NCI-H1105 treated with DMSO at 0.1 percent for 48 hours (cell line): ENCODE results near the gene CACNA2D3.

Experiments
- DNase-seq: peaks from one replicate; lab custom pipeline; 2025; lab: John Stamatoyannopoulos, UW

The CACNA2D3 gene

DNA sequence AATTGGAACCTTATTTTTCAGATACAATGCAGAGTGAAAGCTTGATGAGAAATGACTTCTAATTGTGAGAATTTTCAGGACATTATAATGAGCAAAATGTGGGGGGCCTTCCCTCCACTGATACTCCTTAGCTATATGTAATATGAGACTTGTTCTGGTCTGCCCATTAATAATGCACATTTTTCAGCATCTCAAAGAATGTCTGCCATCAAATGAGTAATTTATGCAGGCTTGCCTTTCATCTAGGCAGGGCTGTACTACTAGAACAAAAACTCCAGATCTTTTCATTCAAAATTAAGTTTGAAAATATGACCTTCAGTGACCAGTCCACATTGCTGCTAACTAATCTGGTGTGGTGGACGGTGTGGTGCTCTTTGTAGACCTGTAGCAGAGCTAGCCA lies 678.1 kb downstream of the CACNA2D3 start:
- no peak for DNase-seq

DNA sequence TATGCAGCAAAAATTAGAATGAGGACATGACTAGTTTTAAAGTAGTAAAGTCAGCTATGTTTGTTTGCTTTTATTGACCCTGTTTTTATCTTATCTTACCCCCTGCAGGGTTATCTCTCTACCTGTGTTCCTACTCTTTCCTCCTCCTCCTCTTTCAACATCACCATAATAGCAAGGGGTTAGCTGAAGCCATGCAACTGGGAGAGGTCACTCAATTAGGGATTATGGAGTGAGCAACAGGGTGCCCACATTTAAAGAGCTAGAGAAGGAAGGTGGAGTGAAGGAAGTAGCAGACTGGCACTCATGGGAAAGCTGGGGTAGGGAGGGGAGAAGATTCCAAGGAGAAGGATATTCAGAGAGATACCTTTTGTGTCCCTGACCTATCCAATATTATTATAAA lies 679.6 kb downstream of the CACNA2D3 start:
- DNase-seq = no peak

DNA sequence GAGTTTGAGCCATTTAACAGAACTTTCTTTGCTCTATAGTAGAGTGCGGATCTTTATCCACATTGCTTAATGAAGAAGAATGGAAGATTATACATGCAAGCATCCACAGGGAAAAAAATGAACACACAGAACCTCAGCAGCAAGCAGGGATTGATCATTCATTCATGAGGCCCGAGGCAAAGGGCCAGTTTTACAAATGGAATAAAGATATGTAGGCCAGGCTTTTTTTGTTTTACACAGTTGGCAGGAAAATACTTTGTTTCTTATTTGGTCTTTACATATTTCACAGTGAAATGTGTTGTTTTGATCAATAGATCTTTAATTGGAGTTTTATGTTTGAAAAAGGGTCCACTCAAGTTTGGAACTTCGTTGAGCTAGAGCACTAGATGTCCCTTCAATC lies 688.0 kb downstream of the CACNA2D3 start:
- DNase-seq = no peak

DNA sequence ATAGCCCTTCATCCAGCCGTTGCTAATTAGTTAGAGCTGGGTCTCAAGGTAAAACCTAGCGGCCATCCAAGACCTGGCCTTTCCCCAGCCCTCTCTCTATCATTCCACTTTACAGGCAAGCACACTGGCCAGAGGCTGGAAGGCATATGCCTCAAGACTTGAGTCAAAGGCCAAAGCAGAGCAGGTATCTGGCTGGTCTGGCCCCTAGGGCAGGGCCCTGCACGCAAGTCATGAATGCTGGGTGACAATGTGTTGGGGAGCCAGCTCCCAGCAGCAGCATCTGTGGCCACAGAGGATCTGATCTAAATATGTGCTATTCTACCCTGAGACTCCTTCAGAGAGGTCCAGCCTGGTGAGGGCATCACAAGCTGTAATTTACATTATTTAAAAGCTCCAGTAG lies 691.9 kb downstream of the CACNA2D3 start:
- no peak for DNase-seq

DNA sequence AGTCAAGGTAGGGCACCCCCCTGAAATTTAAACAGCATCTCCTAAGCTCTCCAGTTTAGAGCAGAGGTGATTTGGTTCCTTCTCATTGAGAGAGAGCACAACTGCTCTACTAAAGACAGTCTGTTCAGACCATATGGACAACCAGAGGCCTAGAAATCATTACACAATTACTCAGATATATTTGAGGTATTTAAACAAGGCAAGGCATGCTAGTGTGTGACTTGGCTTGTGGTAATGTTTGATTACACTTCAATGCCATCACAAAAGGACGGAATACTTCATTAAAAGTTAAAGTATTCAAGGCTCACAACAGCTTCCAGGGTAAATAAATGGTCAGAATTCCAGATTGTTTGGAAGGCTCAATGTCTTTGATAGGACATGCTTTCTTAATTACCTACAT lies 695.3 kb downstream of the CACNA2D3 start:
- no peak for DNase-seq

DNA sequence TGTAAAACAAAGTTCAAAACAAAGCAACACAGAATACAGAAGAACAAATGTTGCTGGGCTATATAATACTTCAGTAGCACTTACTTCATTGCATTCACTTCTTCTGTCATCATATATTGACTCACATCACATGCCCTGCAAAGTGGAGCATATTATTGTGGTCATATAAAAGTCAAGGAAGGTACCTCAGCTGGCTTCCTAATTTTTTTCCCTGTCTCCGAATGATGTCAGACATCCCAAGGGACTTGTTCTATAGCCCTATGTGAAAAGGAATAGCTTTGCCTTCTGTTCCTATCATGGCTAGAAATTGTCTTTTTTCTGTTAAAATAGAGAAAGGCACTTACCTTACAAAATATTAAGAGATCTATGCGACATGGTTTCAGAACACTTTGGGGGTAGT lies 696.1 kb downstream of the CACNA2D3 start:
- DNase-seq = no peak

DNA sequence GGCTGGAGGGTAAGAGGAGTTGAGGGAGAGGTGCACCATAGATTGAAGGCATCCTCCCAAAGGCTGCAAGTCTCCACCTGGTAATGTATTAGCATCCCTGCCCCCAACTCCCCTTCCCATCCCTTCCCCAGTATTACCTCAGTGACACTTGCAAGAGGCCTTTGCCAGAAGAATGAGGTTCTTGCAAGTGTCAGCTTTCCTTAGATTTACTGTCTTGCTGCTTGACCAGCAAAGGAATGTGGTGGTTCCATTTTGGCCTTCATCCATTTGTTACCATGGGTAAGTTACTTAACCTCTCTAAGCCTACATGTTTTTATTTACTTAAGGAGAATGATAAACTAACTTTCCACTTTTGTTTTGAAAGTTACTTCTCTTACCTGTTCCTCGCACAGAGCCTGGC lies 696.6 kb downstream of the CACNA2D3 start:
- DNase-seq = no peak

DNA sequence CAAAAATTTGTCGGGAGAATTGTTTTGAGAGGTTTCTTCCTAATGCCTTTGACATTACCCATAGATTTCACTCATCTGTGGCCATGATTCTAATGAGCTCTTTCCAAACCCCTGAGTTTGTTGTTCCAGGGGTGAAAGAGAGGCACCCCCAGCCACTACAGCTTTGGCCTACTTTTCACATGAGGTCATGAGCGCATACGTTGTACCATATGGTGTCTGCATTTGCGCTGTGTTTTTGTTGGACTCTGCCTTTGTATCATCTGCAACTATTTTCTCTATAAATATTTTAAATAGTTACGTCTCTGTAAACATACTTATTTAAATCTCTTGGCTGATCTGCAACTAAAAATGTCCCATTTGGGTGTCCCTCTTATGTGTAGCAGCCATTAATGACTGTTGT lies 697.6 kb downstream of the CACNA2D3 start:
- no peak for DNase-seq

DNA sequence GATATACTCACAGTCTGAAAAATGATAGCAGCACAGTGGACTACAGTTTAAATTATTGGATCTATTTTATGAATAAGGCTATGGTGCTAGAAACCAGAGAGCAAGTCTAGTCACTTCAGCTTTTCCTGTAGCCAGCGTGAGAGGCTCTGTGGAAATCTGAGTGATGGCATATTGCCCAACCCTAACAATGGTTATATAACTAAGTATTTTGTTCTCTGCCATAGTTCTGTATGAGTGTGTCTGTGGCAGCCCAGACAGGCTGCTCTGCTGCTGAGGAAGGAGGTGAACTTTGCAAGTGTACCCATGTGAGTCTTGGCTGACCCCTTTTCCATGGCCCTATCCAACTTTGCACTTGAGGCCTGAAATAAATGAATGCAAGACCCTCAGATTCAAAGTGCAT lies 699.9 kb downstream of the CACNA2D3 start:
- peak; percentile 17 for DNase-seq

DNA sequence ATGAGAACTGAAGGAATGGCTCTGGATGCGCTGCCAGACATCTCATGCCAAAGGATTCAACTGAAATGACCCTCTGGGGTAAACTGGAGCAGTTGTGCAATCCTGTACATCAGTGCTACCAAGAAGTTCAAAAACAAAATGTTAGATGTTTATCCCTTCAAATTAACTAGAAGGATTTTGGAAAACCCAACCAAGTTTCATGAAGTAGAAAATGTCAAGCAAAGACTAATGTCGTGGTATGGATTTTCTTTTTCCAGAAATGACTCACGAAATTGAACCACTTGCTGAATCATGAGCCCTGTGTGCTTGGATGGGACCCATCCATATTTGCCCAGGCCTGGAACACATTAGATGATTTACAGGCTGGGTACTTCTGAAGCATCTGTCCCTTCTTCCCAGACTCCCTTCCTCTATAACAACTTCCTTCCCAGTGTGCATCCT lies 703.9 kb downstream of the CACNA2D3 start:
- no peak for DNase-seq

DNA sequence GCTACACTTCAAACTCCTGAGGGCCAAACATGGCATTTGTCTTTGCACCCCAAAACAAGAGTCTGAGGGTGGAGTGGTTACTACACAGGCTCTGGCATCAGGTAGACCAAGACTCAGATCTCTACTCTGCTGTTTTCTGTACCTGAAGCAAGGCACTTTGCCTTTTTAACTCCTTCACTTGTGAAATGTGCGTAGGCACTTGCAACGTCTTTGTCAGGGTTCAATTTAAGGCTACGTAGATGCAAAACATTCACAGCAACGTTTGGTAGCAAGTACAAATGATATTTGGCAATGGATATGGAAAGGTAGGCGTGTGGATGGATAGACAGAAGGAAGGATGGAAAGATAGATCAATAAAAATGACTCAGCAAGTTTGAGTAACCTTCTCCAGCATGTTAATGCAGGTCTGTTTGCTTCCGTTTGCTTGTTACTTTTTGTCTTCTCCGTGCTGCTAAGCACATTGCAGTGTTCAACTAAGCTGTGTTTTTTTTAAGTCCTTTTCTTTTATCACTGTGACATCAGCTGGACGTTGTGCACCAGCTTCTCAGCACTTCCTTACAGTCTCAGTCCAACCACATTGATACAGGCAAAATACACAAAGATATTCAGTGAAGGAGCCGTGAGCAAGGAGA lies 704.8 kb downstream of the CACNA2D3 start:
- DNase-seq = no peak

DNA sequence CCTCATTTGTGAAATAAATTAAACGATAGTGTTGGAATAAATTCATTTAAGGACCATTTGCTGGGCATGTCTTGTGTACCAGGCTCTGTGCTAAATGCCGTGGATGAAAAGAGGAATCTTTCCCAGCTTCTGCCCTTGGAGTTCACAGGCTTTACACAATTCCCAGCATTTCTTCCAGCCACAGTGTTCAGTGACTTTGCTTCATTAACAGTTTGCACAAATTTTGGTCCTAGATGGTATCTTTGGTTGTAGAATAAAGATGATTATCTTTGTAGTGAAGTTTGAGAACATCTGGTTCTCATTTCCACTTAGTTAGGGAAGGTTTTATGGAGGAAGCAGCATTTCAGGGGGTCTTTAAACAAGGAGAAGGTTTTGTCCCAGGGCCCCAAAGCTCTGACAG lies 705.4 kb downstream of the CACNA2D3 start:
- DNase-seq = no peak

DNA sequence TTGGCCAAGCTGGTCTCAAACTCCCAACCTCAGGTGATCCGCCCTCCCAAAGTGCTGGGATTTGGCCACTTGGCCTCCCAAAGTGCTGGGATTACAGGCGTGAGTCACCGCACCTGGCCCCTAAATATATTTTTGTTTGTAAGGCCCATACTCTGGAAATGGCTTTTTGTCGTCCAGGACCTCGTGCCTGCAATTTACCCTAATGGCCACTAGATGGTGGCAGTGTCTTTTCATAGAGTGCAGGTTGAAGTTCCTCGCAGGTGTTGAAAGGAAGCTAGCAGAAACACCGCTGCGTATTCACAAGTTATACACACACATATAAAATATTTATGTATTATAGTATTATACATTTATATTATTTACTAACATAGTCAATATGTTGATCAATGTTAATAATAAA lies 708.3 kb downstream of the CACNA2D3 start:
- no peak for DNase-seq

DNA sequence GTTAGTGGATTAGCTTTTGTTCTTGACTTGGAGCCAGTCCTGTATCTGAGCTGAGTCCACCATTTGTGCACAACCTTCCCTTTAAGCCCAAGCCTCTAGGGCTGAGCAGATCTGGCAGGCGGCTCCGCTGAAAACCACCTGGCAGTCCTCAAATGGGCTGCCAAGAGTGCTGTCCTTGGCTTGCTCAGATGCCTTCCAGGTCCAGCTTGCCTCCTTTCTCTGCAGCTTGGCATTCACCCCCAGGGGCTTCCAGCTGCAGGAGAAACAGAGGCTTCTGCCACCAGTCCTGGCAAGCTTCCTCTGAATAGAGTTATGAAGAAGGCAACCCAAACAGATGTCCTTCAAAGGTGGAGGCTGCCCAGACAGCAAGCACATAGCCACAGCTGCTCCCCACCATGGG lies 708.8 kb downstream of the CACNA2D3 start:
- no peak for DNase-seq

DNA sequence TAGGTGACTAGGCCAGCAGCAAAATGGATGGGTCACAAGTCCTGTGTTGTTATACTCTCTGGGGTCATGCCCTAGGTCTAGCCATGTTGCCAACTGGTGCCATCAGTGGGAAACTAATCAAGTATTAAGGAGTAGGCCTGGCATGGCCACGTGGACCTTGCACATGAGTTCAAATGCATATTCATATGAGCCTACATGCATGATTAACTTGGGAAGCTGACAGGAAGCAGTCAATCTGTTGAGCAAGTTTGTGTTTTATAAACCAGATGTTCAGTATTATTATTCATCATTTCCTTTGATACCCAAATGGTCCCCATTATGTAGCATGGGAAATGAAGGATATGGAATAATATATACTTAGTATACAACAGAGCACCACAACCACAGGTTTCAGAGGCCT lies 710.5 kb downstream of the CACNA2D3 start:
- DNase-seq = no peak

DNA sequence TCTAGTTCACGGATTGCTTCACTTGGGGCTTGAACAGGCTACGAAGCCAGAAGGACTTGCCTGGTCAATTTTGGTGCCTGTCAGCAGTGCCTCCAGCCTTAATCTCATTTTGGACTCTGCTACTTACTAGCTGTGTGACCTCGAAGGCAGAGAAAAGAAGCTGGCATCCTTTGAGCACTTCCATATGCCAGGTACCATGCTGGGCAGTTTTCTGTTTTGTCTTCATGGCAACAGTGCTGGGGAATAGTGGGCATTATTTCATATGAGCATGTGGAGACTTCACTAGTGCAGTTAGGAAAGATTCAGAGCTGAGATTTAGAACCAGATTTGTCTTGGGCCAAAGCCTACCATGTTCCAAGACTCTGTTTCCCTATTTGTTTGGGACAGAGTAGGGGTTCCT lies 713.3 kb downstream of the CACNA2D3 start:
- no peak for DNase-seq

DNA sequence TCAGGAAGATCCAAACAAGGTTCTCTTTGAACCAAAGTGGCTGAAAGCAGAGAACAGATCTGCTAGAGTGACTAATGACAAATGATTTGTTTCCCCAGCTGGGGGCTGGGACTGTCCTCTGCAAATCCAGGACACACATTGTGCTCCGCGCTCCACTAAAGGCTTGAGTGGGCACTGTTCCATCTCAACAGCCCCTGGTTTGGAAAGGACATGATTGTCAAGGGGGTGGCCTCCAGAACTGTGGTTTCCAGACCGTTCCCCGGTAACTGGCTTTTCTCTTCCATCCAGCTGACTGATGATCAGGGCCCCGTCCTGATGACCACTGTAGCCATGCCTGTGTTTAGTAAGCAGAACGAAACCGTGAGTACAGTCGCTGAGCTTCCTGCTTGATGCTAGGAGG lies 714.5 kb downstream of the CACNA2D3 start:
- no peak for DNase-seq

DNA sequence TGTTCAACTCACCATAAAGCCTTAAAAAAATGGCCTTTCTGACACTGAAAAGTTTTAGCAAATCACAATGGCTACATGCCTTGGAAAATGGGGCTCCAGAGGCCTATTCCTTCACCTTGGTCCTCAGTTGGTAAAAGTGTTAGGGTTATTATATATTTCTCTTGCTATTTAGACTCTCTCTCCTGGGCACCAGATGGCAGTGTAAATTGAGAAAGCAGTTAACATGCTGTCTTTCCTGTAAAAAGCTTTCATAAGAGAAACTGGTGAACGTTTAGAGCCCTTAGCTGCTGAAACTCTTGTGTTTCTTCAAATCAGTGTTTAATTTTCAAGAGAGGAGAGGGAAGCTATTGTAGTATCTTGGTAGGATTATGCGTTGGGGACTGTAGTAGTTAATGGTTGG lies 715.6 kb downstream of the CACNA2D3 start:
- no peak for DNase-seq

DNA sequence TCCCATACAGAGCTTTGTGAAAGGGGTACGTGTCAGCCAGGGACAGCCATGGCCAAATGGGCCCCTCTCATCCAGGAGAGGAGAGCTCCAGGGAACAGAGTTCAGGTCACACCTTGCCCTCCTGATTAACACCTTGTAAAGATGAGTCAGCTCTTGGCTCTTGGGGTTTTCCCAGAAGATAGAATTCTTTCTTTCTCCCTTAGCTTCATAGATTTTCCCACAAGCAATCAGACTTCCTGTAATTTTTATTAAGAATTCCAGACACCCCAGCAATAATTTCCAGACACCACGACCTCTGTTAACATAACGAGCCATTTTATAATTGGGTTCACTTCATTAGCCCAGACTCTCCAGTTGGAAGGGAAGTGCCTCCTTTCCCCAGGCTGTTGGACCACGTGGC lies 719.1 kb downstream of the CACNA2D3 start:
- DNase-seq = no peak

DNA sequence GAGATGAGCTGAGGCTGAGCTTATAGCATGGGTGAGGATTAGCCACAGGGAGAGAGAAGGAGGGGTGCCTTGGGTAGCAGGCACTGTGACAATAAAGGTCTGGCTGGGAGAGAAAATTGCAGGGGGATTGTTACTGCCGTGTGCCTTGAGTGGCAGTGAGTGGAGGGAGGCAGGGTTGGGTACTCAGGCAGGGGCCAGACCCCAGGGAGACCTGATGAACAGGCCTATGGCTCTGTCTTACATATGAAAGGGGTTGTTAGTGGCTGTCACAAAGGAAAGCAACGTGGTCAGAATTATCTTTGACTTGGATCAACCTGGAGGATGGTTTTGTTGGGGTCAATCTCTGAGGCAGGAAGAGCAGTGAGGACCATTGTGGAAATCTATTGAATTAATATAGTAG lies 721.0 kb downstream of the CACNA2D3 start:
- DNase-seq = no peak

DNA sequence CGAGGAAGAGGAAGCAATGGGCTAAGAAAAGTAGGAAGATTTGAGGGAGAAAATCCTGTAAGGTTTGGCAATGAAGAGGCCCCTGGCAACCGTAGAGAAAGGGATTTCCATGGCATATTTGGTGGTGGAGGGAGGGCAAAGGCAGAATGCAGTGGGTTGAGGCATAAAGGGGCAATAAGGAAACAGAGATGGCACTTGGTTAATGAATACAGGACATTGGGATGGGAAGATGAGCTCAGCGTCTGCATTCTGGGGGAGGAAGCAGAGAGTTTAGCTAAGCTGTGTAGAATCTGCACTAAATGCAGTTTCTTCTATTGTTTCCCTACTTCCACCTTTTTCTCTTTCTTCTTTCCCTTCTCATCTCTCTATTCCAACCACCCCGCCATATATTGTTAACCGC lies 721.9 kb downstream of the CACNA2D3 start:
- DNase-seq = no peak

DNA sequence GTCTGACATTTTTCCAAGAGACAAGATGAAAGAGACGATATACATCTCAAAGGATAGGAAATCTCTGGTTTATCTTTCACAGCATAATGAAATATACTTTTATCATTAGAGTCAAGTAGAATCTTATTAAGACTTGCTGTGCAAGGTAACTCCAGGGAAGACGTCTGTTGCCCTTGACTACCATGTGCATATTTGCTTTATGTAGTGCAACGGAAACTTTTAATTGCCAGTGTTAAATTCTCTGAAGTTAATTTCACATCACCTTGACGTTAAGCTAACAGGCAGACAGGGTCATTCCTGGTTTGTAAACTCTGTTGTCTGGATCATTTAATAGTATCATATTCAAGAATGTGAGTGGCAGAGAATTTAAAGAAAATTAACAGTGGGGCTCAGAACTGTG lies 722.7 kb downstream of the CACNA2D3 start:
- DNase-seq = no peak

DNA sequence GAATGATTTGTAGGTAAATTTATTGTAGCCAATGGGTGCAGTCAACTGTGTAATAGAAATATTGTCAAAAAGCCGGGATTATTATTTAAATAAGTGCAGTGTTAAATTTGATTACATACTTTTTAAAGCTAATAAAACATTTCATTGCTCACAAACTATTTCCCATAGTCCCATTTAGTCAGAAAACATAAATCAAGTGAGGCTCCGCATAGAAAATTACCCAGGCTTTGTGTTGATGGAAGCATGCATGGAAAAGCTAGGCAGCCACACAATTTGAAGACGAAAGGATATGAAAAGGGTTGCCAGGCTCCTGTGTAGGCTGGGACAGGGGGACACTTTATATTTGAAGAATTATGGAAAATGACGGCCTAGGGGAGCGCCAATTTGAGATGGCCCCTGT lies 723.2 kb downstream of the CACNA2D3 start:
- no peak for DNase-seq

DNA sequence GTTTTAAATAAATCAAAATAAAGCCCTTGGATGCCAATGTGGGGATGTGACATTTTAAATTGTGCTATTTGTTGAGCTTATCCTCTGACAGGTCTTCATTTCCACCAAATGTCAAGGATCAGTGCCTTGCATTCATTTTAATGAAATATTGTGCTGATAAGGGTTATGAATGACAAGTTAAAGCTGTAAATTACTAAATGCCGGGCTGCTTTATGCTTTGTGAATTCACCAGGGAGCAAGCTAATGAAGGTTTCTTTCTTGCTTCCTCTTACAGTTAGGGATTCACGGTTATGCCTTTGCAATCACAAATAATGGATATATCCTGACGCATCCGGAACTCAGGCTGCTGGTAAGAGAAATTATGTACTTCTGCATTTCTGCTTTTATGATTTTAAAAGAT lies 723.8 kb downstream of the CACNA2D3 start:
- no peak for DNase-seq

DNA sequence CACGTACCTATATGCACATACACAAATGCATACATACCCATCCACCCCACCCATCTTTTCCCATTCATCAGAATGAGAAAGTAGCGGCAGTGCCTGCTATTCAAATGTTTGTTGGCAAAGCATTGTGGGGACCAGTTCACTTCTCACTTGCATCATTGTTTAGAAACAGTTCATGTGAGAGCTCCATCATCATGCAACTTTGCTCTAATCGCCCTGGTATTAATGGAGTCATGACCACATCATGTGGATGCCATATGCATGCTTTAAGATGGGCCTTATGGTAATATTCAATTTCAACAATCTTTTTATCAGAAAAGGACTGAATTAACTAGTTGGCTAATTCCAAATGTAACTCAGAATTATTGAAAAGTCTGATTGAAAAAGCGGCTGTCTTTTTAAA lies 725.0 kb downstream of the CACNA2D3 start:
- no peak for DNase-seq
